GM12892 (cell line): ENCODE measurements around the gene MPRIP.

Experiments
- POLR2A ChIP-seq: IDR thresholded peaks from 2 replicates; pipeline ENCODE4 v1.6.1; 2011; ENCODE audit warnings: low read depth, low read length, control low read depth
- POLR2AphosphoS5 ChIP-seq: IDR thresholded peaks from 2 replicates; pipeline ENCODE4 v1.6.1; 2011; ENCODE audit warnings: low read depth, low read length, control low read depth
- TAF1 ChIP-seq: IDR thresholded peaks from 2 replicates; pipeline ENCODE4 v1.6.1; 2011; ENCODE audit warnings: low read depth, mild to moderate bottlenecking, control low read depth, low read length, borderline replicate concordance

GRCh38 chr17:17169396-17169795, 127.1 kb downstream of the MPRIP start:
- no peak for TF ChIP-seq POLR2AphosphoS5
- TF ChIP-seq POLR2A: no peak
- TF ChIP-seq TAF1: no peak
